HG03342 (cell line): ENCODE results near the gene BCL2L13.

Experiments used
- ATAC-seq: cut with Tn5 transposase; IDR thresholded peaks from one replicate; pipeline ENCODE4 v1.9.1; 2021; ENCODE audit warnings: mild to moderate bottlenecking, moderate library complexity; ENCODE audit not compliant: unreplicated experiment

BCL2L13 gene

GRCh38 chr22:17725500-17725796, 86.9 kb downstream of the BCL2L13 start:
- ATAC-seq: no peak

GRCh38 chr22:17726006-17726927, 87.7 kb downstream of the BCL2L13 start:
- no peak for ATAC-seq

- ATAC-seq: no peak
Measured at GRCh38 chr22:17726928-17727897, 88.7 kb downstream of the BCL2L13 start.

DNA sequence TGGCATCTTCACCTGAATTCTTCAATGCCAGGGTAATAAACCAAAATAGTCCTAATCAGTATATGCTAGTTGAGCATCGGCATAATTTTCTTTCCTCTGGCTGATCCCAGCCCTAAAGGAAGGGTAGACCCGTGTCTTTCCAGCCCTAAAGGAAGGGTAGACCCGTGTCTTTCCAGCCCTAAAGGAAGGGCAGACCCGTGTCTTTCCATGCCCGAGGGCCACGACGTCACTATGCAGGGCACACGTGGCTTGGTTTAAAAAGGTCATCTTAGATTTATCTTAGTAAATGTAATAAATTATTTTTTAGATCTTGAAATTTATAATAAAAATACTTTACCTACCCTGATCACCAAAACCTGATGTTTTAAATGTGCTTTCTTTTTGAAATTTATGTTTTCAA, 90.2 kb downstream of the BCL2L13 start:
- ATAC-seq: no peak

GRCh38 chr22:17729561-17729960, 91.0 kb downstream of the BCL2L13 start:
- ATAC-seq: no peak

DNA sequence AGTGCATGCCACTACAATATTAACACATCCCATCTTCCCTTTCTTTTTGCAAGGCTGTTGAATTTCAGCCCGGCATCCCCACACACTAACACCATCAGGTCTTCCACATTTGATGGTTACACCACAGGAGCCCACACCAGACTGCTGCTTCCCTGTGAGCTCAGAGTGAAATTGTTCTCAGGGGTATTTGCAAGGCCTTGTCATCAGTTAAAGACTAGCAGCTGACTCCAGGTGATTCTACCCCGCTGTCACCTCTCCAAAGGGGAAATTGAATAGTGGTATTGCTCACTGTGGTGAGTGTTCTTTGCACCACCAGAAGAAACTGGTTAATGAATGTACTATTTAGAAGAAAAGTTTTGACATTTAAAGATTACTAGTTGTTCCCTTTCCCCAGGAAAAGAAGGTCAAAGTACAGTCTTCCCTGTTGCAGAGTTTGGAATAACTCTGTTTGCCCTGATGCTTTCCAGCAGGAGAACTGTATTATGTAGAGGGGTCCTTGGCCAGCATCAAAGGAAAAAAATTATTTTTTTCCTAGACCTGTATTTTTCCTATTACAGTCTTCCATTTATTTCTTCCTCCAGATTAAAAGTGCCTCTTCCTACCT, 93.8 kb downstream of the BCL2L13 start:
- ATAC-seq: no peak

DNA sequence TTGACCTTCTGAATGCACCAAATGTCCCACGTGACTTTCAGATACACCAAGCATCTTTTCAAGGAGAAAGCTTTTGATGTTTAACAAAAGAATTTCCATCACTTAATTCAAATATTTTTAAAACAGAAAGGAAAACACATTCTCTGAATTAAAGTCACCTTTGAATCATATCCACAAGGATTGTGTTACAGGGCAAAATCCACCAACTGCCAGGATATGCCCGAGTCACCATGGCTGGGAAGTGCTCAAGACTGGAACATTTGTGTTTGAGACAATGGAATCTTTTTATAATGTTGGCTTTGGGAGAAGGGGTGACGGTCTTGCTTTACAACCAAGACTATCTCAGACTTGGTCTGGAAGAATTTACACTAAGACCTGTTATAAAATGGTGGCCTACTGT, 94.9 kb downstream of the BCL2L13 start:
- no peak for ATAC-seq

GRCh38 chr22:17734187-17734586, 95.6 kb downstream of the BCL2L13 start:
- no peak for ATAC-seq

DNA sequence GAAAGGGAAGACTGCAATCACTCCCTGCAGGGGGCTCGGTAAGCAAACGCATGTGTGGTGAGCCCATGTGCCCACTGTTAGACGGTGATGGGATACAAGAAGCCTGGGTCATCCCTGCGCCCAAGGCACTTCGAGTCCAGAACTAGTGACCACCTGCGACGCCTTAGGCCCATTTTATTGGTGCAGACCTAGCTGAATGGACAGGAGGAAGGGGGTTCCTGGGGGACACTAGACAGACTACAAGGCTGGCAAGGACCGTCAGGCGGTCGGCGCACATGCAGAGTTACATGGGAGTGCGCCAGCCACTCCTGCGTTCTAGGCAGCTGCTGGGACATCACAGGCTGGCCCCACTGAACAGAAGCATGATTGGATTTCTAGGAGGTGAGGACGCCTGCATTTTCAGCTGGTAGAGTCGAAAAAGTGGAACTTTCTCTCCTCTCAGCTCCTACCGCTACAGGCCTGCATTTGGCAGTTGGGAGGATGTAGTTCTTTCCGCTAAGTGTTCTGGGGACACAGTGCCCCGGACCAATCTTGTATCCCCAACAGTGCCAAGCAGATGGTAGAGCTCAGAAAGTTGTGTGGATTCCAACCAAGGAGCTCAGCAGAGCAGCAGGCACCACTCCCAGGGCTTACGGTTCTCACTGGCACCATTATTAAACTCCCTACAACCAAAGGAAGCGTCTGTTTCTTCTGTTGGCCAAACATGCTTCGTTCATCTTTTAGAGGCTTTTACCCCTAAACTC, 100.0 kb downstream of the BCL2L13 start:
- no peak for ATAC-seq

GRCh38 chr22:17739196-17739975, 100.8 kb downstream of the BCL2L13 start:
- no peak for ATAC-seq

GRCh38 chr22:17741866-17742526, 103.4 kb downstream of the BCL2L13 start:
- ATAC-seq: no peak

DNA sequence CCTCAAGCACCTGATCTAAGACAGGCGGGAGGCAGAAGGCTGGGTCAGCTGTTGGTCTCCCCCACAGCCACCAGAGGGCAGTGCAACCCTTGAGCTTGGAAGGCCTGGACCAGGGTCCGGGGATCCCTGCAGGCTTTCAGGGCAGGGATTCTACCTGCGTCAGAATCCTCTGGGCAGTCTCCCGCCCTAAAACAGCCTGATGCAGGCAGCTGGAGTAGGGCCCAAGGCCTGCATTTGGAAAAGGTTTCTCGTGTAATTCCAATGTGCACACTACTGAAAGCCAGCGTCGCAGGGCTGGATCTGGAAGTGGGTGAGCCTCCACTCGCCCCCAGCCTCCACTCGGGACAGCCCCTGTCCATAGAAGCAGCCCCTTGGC, 104.0 kb downstream of the BCL2L13 start:
- peak; percentile 53 for ATAC-seq

DNA sequence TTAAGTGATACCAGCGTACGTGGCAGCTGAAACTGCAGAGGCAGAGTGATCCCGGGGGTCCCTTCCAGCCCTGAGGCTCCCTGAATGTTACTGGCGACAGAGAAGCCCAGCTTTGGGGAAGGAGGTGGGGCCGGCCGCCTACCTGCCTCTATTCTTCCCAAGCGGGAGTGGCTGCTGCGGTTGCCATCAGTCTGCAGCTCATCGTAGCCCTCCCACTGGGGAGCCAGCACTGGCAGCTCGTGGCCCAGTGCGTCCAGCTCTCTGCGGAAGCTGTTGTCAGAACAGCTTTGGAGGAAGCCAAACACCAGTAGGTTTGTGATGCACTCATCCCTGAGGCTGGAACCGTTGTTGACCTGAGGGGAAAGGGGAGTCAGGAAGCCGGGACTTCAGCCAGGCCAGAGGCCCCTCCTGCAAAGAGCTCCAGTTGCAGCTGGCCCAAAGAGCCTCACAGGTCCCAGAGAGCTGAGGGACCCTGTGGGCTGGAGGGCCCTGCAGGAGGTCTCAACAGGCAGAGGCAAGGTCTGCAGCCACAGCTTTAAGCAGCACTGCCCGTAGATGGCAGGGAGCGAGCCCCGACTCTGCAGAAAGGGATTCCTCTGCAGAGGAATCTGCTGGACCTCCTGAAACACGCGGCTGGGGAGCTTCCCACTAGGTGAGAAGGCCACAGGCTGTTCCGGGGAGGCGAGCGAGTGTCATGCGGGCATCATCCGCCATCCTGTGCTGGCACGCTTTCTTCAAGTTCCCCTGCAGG, 105.3 kb downstream of the BCL2L13 start:
- ATAC-seq: no peak

DNA sequence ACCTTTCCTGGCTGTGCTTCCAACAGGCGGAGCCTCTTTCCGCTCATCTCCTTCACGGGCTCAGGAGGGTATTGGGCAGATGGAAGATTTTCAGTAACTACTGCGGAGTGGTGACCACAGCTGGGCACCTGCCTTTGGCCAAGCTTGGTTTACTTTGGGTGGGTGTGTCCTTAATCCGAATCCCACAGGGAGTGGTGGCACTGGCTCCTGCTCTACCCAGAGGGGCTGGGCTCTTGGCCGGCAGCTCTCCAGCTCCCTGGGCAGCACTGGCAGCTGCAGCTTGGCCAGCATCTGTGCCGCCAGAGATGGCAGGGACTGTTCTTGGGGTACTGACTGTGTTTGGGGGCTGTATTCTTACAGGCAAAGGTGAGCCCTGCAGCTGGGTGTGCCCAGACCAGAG, 105.9 kb downstream of the BCL2L13 start:
- ATAC-seq: no peak

GRCh38 chr22:17746916-17747315, 108.4 kb downstream of the BCL2L13 start:
- no peak for ATAC-seq

- no peak for ATAC-seq
Measured at GRCh38 chr22:17748555-17749353, 110.2 kb downstream of the BCL2L13 start.

GRCh38 chr22:17749605-17750395, 111.2 kb downstream of the BCL2L13 start:
- ATAC-seq: no peak
